GM18873 (cell line): ENCODE results near the gene DYRK1A.

Source experiments
- ATAC-seq: cut with Tn5 transposase; IDR thresholded peaks from one replicate; pipeline ENCODE4 v1.9.1; 2021; ENCODE audit warnings: mild to moderate bottlenecking, moderate library complexity, moderate number of reproducible peaks; ENCODE audit not compliant: unreplicated experiment, low FRiP score

DYRK1A gene

DNA sequence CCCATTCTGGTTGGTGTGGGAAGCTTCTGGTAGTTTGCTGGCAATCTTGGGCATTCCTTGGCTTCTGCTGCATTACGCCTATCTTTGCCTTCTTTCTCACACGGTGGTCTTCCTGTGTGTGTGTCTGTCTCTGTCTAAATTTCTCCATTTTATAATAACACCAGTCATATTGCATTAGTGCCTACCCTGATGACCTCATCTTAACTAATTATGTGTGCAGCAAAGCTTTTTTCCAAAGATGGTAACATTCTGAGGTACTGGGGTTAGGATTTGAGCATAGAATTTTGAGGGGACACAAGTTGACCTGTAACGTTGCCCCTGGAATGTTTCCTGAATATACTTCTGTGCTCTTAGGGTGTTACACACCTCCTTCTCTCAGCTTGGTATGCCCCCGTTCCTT, 77.1 kb downstream of the DYRK1A start:
- no peak for ATAC-seq

DNA sequence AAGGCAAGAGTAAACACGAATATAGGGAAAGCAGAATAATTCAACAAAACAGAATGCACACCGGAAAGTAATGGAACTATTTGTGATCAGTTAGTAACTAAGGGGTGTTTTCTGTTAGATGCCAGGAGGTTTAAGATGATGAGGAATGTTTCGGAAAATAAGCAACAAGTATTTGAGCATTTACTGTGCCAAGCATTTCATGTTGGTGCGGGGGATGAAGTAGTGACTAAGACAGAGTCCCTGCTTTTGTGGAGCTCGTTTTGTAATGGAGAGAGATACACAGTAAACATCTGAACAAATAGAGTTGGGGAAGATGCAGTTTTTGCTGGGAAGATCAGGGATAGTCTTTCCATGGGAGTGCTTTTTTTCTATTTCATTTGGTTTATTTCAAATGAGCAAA, 78.7 kb downstream of the DYRK1A start:
- ATAC-seq = no peak

DNA sequence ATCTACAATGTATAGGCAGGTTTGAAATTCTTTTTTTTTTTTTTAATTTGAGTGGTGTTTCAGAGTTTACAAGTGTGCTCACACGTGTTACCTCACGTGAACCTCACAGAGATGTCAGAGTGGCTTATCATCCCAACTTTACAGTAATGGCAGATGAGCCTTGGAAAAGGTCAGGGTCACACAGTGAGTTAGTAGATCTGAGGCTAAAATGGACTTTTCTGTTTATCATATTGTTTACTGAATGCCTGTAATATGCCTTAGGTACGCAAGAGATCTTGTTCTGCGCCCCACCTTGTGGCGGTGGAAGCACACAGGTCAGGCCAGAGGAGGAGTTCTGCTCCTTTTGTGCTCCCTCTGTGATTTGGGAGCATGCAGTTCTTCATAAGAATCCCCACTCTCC, 80.0 kb downstream of the DYRK1A start:
- no peak for ATAC-seq

DNA sequence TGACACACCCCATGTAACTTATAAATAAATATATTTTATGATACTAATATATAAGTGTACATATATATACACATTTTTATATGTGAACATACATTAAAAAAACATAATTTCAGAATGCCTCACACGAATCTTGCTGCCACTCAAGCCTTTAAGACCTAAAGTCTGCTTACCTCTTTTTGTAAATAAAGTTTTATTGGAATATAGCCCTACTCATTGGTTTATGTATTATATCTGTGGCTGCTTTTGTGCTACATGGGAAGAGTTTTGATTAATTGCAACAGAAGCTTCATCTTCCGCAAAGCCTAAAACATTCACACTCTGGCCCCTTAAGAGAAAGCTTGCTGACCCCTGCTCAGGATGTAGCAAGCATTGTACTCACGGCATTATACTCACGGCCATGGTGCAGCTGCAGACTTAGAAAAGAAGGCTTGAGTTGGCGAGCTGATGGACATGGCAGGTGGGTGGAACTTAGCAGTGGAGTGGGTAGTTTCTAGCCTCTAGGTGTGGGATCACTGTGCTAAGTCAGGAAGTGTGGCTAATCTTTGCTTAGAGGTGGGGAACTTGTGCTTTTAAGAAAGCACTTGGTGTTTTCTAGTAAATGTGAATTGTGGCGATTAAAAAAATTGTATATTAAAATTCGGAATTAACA, 80.8 kb downstream of the DYRK1A start:
- no peak for ATAC-seq

DNA sequence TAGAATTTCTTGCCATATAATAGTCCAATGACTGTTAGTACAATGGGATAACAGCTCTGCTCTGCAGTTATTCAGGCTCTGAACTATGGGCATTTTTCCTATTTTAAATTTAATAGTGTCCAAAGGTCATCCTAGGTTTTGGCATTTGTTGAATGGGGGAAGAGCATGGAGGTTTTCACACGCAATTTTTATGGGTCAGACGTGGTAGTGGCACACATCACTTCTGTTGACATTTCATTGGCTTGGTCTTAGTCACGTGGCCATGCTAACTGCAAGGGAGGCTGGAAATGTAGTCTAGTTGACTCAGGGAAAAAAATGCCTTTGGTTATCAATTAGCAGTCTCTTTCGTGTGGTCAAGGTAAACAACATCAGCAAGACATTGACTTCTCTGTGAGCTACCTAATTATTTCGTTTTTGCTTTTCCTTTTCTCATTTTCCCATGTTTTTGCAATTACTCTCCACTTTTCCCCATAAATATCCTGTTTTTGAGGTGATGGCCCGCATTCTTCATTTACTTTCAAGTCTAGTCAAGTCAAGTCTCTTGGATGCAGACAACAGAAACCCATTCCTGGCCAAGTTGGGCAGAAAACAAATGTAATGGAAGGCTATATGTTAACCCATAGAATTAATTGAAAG, 82.8 kb downstream of the DYRK1A start:
- no peak for ATAC-seq

GRCh38 chr21:37450445-37450941, 83.9 kb downstream of the DYRK1A start:
- no peak for ATAC-seq

- ATAC-seq = no peak
Measured at GRCh38 chr21:37451446-37451845, 84.9 kb downstream of the DYRK1A start.

- no peak for ATAC-seq
Measured at GRCh38 chr21:37452227-37452626, 85.7 kb downstream of the DYRK1A start.

DNA sequence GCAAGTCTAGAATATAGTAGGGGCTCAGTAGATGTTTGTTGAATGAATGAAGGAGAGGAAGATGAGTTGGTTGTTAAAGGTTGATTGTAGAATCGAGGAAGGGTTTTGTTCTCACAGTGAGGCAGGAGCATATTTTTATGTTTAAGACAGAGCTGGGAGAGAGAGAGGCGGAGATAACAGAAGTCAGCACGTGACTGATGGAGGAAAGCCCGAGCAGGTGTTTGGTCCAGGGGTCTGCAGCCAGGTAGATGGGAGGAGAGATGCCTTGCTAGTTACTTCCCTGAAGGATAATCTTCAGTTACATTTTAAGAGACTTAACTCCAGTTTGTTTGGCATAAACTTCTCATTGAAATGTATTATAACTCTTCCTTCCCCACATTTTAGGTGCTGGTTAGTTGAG, 86.8 kb downstream of the DYRK1A start:
- no peak for ATAC-seq

DNA sequence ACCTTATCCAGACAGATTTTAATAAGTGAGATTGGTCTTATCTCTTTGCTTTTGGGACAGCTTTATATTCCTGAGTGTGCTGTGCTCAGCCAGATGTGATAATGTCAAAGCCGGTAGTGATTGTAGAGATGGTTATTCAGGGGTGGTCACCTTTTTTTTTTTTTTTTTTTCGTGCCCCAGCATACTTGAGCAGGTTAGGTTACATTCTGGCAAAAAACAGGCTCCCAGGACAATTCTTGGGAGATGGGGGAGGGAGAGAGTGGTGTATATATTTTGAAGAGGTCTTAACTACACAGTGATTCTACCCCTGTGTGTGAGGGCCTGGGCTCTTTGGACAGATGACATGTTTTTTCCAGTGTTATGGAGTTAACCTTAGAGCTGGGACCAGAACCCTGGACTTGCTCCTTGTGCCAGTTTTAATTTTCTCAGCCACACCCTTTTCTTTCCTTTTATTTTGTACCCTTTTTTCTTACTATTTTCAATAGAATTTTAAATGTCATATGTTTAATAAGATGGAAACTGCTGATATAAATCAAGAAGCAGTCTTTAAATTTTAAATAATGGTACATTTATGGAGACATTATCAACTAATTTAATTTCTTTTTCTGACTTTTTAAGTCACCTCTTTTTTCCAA, 88.4 kb downstream of the DYRK1A start:
- ATAC-seq = no peak

DNA sequence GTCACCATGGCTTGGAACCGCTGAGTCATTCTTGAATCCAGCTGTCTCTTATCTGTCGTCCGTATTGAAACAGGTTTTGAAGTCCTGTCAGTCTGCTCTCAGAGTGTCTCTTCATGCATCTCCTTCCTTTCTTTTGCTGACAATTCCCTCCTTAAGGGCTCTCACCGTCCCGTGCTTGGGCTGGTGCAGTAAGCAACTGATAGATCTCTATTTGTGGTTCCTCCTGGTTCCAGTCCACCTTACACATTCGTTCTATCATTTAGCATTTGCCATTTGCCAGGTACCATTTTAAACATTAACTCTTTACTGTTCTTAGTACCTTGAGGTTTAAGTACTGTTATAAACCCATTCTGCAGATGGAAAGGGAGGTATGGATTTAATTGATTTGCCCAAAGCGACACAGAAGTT, 88.9 kb downstream of the DYRK1A start:
- ATAC-seq = no peak

DNA sequence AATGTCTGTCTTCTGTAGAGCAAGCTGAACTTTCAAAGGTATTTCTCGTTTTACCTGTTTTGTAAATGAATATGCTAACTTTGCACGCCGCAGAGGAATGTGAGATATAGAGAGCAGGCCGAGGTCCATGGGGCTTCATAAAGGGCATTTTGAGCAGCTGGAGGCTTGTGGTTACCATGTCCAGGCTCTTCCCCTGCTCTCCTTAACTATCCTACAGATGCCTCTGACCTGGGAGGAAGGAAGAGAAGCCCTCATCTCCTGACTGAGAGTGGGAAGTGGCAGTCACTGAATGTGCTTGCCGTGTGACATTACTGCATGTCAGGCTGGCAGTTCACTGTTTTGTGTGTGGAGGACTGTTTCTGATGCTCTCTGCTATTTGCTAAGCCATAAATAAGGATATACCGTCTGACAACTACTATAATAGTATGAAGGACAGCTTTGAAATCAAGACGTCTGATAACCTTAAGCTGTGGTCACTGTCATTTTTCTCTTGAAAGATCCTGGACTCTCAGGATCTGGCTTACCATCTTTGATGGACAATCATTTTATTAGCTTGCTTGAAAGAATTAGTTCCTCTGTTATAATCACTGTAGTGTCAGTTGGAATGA, 92.2 kb downstream of the DYRK1A start:
- no peak for ATAC-seq

GRCh38 chr21:37459575-37459974, 93.0 kb downstream of the DYRK1A start:
- no peak for ATAC-seq

- ATAC-seq = no peak
Measured at GRCh38 chr21:37460196-37460595, 93.6 kb downstream of the DYRK1A start.

- ATAC-seq = no peak
Measured at GRCh38 chr21:37461479-37461878, 94.9 kb downstream of the DYRK1A start.

DNA sequence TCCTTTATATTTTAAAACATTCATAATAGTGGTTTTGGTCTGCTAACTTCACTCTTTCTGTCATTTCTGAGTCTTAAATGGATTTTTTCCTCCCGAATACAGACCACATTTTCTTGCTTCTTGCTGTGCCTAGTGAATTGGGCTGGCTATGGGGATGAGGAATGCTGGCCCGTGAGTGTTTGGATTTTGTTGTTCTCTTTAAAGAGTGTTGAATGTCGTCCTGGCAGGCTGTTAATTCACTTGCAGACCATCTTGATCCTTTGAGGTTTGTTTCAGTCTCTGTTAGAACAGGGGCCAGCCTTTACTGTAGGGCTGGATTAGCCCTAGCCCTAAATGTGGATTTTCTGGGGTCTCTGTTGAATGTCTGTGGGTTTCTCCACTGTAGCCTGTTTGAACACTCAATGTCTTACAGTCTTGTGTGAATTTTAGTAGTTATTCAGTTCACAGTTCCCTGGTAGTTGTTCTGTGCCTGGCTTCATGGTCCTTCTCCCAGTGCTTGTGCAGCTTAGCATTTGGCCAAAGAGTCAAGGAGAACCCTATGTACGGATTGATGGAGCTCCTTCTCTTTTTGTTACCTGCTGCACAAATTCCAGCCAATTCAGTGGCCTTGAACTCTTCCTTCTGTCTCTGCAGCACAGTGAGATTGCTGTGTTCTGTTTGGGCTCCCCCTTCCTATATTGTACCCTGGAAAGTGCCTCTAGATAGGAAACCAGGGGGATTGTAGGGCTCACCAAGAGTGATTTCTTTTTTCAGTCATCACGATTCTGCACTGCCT, 95.7 kb downstream of the DYRK1A start:
- no peak for ATAC-seq

GRCh38 chr21:37463083-37463801, 96.7 kb downstream of the DYRK1A start:
- ATAC-seq = no peak

DNA sequence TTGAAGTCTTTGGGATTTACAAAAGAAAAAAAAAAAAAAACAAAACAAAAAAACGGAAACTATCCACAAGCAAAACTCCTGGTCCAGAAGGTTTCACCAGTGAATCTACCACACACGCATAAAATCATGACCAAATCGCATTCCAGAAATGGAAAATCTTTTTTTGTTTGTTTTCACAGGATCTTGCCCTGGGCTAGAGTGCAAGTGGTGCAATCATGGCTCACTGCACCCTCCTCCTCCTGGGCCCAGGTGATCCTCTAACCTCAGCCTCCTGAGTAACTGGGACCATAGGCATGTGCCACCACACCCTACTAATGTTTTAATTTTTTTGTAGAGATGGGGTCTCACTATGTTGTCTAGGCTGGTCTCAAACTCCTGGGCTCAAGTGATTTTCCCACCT, 100.5 kb downstream of the DYRK1A start:
- ATAC-seq = no peak

DNA sequence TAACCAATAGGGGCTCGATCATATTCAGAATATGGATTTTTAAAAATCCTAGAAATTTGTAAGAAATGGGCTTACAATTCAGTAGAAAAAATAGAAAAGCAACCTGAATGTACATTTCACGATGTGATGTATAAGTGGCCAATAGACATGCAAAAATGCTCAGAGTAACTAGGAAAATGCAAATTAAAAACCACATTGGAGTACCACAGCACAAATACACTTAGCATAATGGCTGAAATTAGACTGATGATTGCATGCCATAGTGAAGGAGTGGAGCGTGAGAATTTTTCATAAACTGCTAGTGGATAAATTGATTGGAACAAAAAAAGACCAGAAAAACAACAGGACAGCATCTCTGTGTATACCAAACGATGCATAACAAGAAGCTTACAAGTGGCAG, 102.3 kb downstream of the DYRK1A start:
- no peak for ATAC-seq

GRCh38 chr21:37469441-37469840, 102.9 kb downstream of the DYRK1A start:
- no peak for ATAC-seq
